ENCODE measurements around the gene ZSCAN20.

ZSCAN20 gene

DNA sequence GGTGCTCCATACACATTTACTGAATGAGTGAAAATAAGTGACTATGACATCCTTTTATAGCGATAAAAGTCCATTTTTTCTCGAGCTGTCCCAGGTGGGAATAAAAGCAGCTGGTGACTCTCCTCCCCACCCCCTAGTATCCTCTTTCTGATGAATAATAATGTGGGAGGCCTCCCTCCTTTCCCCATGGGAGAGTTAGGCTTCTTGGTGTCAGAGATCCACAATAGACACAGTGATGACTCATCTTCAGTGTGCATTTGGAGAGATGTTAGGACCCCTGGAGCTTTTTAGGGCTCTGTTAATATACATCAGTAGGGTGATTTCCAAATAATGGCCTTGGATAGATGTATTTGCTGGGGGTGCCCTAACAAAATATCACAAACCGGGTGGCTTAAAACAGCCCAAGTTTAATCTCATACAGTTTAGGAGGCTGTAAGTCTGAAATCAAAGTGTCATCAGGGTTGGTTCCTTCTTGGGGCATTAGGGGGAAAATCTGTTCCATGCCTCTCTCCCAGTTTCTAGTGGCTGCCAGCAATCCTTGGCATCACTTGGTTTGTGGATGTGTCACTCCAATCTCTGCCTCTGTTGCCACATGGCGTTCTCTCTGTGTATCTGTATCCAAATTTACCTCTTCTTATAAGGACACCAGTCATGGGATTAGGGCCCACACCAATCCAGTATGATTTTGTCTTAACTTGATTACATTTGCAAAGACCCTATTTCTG lies 37.2 kb upstream of the ZSCAN20 start:
- DNase-seq (ENCODE audit: low spot score) = no peak
- ChIA-PET POLR2A (ENCODE audit: low non-redundant PET) (no interaction called here), CTCF (interaction anchor here (0.7 kb wide), 1 partner anchor 19 kb away, joined by 3 read pairs; no protein-coding TSS in a partner anchor)
- TF ChIP-seq, protein P1, sequence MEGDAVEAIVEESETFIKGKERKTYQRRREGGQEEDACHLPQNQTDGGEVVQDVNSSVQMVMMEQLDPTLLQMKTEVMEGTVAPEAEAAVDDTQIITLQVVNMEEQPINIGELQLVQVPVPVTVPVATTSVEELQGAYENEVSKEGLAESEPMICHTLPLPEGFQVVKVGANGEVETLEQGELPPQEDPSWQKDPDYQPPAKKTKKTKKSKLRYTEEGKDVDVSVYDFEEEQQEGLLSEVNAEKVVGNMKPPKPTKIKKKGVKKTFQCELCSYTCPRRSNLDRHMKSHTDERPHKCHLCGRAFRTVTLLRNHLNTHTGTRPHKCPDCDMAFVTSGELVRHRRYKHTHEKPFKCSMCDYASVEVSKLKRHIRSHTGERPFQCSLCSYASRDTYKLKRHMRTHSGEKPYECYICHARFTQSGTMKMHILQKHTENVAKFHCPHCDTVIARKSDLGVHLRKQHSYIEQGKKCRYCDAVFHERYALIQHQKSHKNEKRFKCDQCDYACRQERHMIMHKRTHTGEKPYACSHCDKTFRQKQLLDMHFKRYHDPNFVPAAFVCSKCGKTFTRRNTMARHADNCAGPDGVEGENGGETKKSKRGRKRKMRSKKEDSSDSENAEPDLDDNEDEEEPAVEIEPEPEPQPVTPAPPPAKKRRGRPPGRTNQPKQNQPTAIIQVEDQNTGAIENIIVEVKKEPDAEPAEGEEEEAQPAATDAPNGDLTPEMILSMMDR (conservative IDR thresholded peaks at IDR 0.05; ENCODE audit: low read depth) = no peak
- H3K27ac ChIP-seq = no peak overlapping the region

DNA sequence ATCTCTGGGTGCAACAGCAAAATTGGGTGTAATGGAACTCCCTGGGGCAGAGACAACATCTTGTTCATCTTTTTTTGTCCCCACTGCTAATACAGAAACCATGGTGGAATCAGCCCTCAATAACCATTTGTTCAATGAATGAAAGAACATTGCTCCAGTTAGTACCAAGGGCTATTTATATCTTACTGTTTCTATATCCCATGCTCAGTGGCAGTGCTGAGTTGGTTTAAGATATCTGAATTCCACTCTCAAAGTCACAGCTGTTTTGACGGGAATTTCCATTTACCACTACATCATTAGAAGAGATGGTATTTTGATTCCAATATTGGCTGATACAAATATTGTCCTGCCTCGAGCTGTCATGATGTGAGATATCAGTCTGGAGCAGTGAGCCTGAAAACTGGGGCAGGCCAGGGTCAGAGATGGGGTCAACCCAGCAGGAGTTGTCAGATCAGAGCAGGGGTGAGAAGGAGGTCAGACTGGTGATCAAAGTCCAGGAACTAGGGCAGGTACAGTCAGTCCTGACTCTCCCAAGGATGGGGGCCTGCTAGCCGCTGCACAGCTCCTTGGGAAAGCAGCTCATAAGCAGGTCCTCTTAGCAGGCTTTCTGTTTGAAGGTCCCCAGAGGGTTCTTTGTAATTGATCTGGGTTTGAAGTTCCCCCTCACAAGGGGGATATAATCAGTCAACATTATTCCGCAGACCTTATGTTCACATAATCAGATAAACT lies 35.7 kb upstream of the ZSCAN20 start:
- TF ChIP-seq, protein P1 (conservative IDR thresholded peaks at IDR 0.05; ENCODE audit: low read depth) = no peak
- CTCF ChIA-PET = interaction anchor here (0.6 kb wide), 1 partner anchor 24 kb away, joined by 3 read pairs; no protein-coding TSS in a partner anchor
- no peak for DNase-seq (ENCODE audit: low spot score)
- H3K27ac ChIP-seq = no peak overlapping the region
- POLR2A ChIA-PET (ENCODE audit: low non-redundant PET) = no interaction called here

DNA sequence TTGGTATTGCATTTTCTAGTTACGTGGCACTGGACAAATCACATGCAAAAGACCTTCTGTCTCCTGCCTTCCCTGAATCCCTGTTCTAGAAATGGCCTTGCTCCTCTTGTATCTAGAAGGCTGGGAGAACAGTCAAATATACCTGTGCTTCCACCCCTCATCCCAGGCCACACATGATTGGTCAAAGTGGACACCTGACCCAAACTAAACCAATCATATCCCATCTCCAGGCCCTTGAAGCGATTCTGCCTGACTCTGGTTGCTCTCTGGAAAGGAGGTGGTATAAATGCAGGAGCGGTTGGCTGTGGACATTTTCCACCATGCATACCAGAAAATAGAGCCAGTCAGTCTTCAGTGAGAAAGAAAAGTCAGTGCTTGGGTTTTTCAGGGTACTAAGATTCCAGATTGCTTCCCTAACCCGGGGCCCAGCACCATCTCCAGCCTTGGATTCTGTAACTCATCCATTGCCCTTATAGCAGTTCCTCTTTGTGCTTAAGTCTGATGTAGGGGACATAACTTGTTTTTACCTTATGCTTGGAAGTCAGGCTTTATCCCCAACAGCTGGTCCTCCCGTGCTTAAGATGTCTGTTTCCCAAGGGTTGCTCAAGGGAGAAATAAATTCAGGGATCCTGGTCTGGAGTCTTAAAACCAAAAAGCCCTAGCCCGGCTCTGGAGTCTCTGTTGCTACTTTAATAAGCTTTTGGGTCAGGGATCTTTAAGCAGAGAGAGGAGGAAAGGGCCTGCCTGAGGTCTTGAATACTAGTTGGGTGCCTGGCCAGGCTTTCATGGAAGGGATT lies 33.9 kb upstream of the ZSCAN20 start:
- ChIA-PET CTCF (interaction anchor here (0.6 to 0.7 kb wide), 2 partner anchors 26 to 28 kb away, joined by 3 to 6 read pairs; no protein-coding TSS in a partner anchor), POLR2A (ENCODE audit: low non-redundant PET) (no interaction called here)
- H3K27ac ChIP-seq = no peak overlapping the region
- no peak for DNase-seq (ENCODE audit: low spot score)
- TF ChIP-seq, protein P1 (conservative IDR thresholded peaks at IDR 0.05; ENCODE audit: low read depth) = no peak

DNA sequence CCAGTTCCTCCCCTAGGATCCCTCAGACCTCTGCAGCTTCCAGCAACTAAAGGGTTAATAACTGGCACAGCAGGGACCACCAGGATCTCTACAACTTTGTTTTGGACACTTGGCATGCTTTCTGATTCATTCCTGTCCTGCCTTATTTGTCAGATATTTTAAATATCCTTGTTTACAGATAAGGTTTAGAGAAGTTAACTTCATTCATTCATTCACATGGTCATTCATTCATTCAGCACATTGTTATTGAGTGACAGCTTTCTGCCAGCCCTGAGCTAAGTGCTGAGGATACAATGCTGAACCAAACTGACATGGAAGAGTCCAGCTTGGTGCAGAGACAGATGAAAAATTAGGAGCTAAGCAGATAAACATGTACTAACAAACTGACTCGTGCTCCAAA lies 32.8 kb upstream of the ZSCAN20 start:
- ChIA-PET CTCF (interaction anchor here (0.6 to 0.7 kb wide), 2 partner anchors 25 to 439 kb away, joined by 3 to 6 read pairs; no protein-coding TSS in a partner anchor), POLR2A (ENCODE audit: low non-redundant PET) (no interaction called here)
- H3K27ac ChIP-seq = peak overlapping the region; percentile 88
- TF ChIP-seq, protein P1 (conservative IDR thresholded peaks at IDR 0.05; ENCODE audit: low read depth) = no peak
- DNase-seq (ENCODE audit: low spot score) = no peak

DNA sequence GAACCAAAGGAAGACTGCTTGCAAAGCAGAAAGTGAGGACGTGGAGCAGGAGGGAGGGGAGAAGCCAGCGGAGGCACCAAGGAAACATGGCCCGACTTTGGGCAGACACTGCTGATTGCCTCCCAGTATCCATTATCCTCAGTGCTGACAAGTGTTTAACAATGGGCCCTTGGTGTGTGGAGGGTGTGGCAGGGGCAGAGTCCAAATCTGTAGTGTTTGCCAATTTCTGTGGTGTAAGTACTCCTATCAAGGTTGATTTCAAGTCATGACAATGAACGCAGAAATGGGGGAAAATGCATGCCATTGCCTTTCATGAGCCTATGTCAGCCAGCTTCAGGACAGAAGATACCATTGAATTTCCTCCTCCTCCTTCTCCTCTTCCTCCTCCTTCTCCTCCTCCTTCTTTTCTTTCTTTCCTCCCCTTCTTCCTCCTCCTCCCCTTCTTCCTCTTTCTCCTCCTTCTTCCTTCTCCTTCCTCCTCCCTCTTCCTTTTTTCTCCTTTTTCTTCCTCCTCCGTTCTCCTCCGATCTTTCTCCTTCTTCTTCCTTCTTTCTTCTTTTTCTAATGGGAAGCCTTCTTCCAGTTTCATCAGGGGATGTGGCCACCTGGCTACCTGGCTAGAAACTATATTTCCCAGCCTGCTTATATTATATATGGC lies 31.2 kb upstream of the ZSCAN20 start:
- no peak for DNase-seq (ENCODE audit: low spot score)
- ChIA-PET POLR2A (ENCODE audit: low non-redundant PET) (no interaction called here), CTCF (interaction anchor here (1.5 kb wide), 1 partner anchor 14 kb away, joined by 3 read pairs; no protein-coding TSS in a partner anchor)
- peak overlapping the region; percentile 88 for H3K27ac ChIP-seq
- TF ChIP-seq, protein P1 (conservative IDR thresholded peaks at IDR 0.05; ENCODE audit: low read depth) = no peak
